ENCODE measurements around the gene GSC2. TPM values are rescaled to one million over a fixed set of nuclear protein-coding genes. Genes with fewer than 3 reads are reported as not detected.

GSC2 gene, protein sequence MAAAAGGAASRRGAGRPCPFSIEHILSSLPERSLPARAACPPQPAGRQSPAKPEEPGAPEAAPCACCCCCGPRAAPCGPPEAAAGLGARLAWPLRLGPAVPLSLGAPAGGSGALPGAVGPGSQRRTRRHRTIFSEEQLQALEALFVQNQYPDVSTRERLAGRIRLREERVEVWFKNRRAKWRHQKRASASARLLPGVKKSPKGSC
- total RNA-seq (not detected), polyA plus RNA-seq (ENCODE audit: insufficient read length in 2 of 2) (not detected)
- long read RNA-seq, donor 1, result 0 reads
- long read RNA-seq, donor 2, result 0 reads
- long read RNA-seq, donor 3, result 0 reads
- long read RNA-seq, donor 4, result 0 reads

DNA sequence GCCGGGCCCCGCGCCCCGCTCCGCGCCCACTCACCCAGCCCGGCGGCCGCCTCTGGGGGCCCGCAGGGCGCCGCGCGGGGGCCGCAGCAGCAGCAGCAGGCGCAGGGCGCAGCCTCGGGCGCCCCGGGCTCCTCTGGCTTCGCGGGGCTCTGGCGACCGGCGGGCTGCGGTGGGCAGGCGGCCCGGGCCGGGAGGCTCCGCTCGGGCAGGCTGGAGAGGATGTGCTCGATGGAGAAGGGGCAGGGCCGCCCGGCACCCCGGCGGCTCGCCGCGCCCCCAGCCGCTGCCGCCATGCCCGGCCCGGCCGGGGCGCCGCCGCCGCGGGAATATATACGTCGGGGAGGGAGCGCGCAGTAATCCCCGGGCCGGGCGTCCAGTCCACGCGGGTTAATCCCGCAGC is at the start of gene GSC2:
TSS of gene GSC2 (minus strand) at position 302 of the 400 bp plus-strand sequence. CDS start at position 293, 9 bp downstream.
- under 1% methylated on average over 59 of the region's 59 CpGs for WGBS (ENCODE audit: insufficient coverage)

DNA sequence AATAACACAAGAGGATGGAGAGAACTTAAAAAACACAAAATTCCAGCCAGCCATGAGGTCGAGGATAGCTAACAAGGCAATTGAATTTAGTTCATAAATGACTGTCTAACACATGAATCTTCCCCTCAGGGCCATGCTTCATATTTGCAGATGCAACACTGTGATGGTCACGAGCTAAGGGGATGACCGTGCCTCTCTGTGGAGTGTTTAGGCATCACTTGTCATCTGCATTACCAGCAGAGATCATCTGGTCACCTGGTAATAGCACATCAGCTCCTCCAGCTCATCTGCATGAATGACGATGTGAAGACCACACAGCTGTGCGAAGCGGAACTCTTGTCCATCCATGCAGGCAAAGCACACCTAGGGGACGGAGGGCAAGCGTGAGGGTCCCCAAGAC is 49.4 kb upstream of the GSC2 start:
- Histone ChIP-seq H3K4me1 (ENCODE audit: control insufficient read depth, insufficient read depth, low read length) (peaks cover 5% of the 10 kb centered on the region), H3K27me3 (ENCODE audit: control insufficient read depth, insufficient read depth, low read length) (no peaks in the 10 kb centered on the region), H3K36me3 (ENCODE audit: control insufficient read depth, insufficient read depth, low read length) (peaks cover 41% of the 10 kb centered on the region), H3K4me3 (ENCODE audit: low read depth, low read length) (no peak overlapping the region), H3K27ac (ENCODE audit: low read depth, low read length) (no peak overlapping the region), H3K9me3 (ENCODE audit: control insufficient read depth, insufficient read depth, low read length) (no peaks in the 10 kb centered on the region)
- no peak for DNase-seq (ENCODE audit: low read depth in 4 of 6, low spot score in 6 of 6)
- WGBS (ENCODE audit: insufficient coverage), result 96% methylated on average over 8 of the region's 8 CpGs

More for the DNA sequence above, at the start of gene GSC2:
- no peak within 1 kb of the TSS for H3K27ac ChIP-seq (ENCODE audit: low read depth, low read length)
- no peaks in the 10 kb centered on the region for H3K36me3 ChIP-seq (ENCODE audit: control insufficient read depth, insufficient read depth, low read length)
- peaks cover 59% of the 10 kb centered on the region for H3K27me3 ChIP-seq (ENCODE audit: control insufficient read depth, insufficient read depth, low read length)
- no peaks in the 10 kb centered on the region for H3K9me3 ChIP-seq (ENCODE audit: control insufficient read depth, insufficient read depth, low read length)
- no peak for DNase-seq (ENCODE audit: low read depth in 4 of 6, low spot score in 6 of 6)
- H3K4me3 ChIP-seq (ENCODE audit: low read depth, low read length), result no peak within 1 kb of the TSS
- H3K4me1 ChIP-seq (ENCODE audit: control insufficient read depth, insufficient read depth, low read length), result peaks cover 5% of the 10 kb centered on the region

DNA sequence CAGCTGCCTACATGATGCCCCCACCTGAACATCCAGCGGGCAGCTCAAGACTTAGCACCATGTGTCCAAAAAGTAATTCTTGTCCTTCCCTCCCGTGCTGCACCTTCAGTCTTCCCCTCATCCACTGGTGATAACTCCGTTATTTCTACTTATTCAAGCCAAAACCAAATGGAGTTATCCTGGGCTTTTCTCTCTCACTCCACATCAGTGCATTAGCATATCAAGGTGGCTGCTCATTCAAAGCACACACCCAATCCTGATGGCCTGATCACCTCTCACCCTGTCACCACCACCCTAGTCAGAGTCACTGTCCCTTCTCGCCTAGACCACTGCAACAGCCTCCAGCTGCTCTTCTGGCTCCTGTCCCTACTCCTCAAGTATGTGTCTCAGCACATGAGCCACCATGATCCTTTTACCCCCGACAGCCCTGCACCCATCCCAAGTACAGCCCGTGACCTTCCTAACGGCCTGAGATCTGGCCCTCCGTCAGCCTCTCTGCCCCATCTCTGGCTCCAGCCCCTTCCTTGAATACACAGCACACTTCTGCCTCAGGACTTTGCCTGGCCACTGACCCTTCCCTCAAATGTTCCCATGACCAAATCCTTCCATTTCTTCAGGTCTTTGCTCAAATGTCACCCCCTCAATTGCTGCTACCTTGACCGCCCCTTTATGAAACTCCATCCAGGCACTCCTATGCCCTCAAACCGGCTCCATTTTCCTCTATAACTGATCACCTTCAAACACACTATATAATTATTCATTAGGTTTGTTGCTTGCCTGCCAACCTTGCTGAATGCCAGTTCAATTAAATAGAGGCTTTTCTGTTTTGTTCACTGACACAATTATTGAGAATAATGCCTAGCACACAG is 48.1 kb upstream of the GSC2 start:
- no peaks in the 10 kb centered on the region for H3K27me3 ChIP-seq (ENCODE audit: control insufficient read depth, insufficient read depth, low read length)
- H3K9me3 ChIP-seq (ENCODE audit: control insufficient read depth, insufficient read depth, low read length), result no peaks in the 10 kb centered on the region
- H3K27ac ChIP-seq (ENCODE audit: low read depth, low read length), result no peak overlapping the region
- H3K4me1 ChIP-seq (ENCODE audit: control insufficient read depth, insufficient read depth, low read length), result peaks cover 5% of the 10 kb centered on the region
- 88% methylated on average over 9 of the region's 10 CpGs for WGBS (ENCODE audit: insufficient coverage)
- DNase-seq (ENCODE audit: low read depth in 4 of 6, low spot score in 6 of 6), result no peak
- no peak overlapping the region for H3K4me3 ChIP-seq (ENCODE audit: low read depth, low read length)
- peaks cover 45% of the 10 kb centered on the region for H3K36me3 ChIP-seq (ENCODE audit: control insufficient read depth, insufficient read depth, low read length)

DNA sequence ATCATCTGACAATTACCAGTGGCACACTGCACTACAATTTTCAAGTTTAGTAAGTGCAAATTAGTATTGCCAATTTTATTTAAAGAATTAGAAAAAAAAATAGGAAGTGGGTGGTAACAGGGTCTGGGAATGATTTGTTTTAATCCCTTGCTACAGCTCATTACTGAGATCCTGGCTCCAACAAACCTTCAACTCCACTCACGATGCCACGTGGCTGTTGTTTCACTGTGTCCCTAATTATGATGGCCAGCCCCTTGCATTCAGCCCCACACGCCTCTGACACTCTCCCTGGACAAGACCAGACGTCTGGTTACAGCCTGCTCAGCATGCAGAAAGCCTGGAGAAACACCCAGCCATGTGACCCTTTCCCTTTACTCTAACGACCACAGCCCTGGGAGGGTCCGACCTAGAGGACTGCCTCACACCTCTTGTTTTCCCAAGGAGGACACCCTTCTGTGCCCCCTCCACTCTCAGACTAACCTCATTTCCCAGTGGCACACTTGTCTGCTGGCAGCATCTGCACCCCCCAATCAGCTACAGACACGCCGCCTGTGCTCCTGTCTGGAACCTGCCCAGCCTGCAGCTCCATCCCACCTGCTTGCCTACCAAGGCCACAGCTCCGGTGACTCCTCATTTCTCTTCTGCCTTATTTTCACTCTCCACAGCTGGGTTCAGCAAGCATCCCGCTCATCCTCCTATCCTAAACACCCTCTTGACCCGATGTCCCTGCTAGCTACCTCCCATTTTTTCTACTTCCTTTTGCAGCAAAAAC is 46.9 kb upstream of the GSC2 start:
- H3K9me3 ChIP-seq (ENCODE audit: control insufficient read depth, insufficient read depth, low read length), result no peaks in the 10 kb centered on the region
- DNase-seq (ENCODE audit: low read depth in 4 of 6, low spot score in 6 of 6), result no peak
- H3K27ac ChIP-seq (ENCODE audit: low read depth, low read length), result no peak overlapping the region
- WGBS (ENCODE audit: insufficient coverage), result 72% methylated on average over 11 of the region's 11 CpGs
- H3K4me3 ChIP-seq (ENCODE audit: low read depth, low read length), result no peak overlapping the region
- H3K36me3 ChIP-seq (ENCODE audit: control insufficient read depth, insufficient read depth, low read length), result peaks cover 55% of the 10 kb centered on the region
- H3K4me1 ChIP-seq (ENCODE audit: control insufficient read depth, insufficient read depth, low read length), result peaks cover 5% of the 10 kb centered on the region
- no peaks in the 10 kb centered on the region for H3K27me3 ChIP-seq (ENCODE audit: control insufficient read depth, insufficient read depth, low read length)

DNA sequence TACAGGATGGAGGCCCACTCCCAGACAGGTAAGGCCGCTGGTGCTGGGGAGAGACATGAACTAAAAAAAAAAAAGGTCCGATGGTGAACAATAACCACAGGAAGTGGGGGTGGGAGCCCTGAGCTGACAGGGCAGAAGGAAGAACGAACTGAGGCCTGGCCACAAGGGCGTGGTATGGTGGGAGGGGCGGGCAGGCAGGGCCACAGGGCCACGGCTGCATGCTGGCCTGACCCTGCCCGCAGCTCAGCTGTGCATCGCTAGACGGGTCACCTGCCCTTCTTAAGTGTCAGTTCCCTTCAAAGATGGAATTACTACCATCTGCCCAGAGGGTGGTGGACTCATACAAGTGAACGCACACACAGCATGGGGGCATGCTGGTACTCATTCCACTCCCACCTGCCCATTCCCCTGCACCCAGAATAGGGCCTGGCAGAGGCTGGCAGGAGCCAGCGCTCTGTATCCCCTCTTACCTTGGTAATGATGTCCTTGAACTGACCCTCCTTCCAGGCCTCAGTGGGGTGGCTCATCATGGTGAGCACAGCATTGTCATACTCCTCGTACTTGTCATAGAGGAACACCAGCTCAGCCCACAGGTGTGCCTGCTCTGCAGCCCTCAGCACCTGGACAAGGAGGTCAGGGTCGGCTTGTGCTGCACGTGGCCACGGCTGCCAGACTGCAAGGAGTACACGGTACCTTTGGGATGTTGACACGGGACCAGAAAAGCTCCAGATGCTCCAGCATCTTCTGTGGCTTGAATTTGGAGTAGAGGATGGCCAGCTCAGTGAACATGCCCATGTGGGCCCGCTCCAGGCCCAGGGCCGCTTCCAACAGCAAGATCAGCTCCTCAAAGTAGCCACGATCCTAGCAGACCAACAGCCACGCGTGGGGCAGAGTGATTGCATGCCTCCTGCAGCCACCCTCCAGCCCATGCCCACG is 46.0 kb upstream of the GSC2 start:
- Histone ChIP-seq H3K36me3 (ENCODE audit: control insufficient read depth, insufficient read depth, low read length) (peaks cover 49% of the 10 kb centered on the region), H3K27me3 (ENCODE audit: control insufficient read depth, insufficient read depth, low read length) (no peaks in the 10 kb centered on the region), H3K27ac (ENCODE audit: low read depth, low read length) (no peak overlapping the region), H3K4me3 (ENCODE audit: low read depth, low read length) (no peak overlapping the region), H3K4me1 (ENCODE audit: control insufficient read depth, insufficient read depth, low read length) (peaks cover 5% of the 10 kb centered on the region), H3K9me3 (ENCODE audit: control insufficient read depth, insufficient read depth, low read length) (no peaks in the 10 kb centered on the region)
- no peak for DNase-seq (ENCODE audit: low read depth in 4 of 6, low spot score in 6 of 6)
- 92% methylated on average over 22 of the region's 23 CpGs for WGBS (ENCODE audit: insufficient coverage)

DNA sequence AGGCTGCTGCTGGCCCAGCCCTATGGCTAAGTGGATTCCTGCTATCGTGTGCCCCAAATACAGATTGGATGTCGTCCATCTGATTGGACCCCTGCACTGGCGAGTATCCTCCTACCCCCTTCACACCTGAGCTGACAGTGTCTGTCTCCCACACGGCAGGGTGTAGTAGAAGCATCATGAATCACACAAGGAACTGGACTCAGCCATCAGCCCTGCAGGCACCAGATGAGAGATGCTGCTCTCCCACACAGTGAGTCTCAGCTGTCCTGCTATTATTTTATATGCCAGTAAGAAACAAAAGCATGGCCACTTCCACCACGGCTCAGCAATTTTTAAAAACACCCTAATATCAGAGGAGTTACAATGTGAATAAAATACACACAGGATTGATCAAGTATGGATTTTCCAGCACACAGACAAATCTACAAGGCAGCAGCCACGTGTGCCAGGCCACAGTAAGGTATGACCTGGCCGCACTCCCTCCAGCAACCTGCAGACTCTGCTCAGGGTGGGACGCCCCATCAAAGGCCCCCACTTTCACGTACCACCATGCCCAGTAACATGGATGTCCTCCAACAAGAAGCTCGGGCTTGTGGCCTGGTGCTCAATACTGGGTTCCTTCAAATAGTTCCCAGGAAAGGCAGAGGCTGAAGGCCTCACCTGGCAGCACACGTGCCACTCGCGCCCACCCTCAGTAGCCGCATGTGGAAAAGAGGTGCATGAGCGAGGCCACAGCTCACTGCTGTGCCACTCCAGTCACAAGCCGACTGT is 44.9 kb upstream of the GSC2 start:
- Histone ChIP-seq H3K4me3 (ENCODE audit: low read depth, low read length) (no peak overlapping the region), H3K4me1 (ENCODE audit: control insufficient read depth, insufficient read depth, low read length) (peaks cover 5% of the 10 kb centered on the region), H3K27me3 (ENCODE audit: control insufficient read depth, insufficient read depth, low read length) (no peaks in the 10 kb centered on the region), H3K27ac (ENCODE audit: low read depth, low read length) (no peak overlapping the region), H3K9me3 (ENCODE audit: control insufficient read depth, insufficient read depth, low read length) (no peaks in the 10 kb centered on the region), H3K36me3 (ENCODE audit: control insufficient read depth, insufficient read depth, low read length) (peaks cover 49% of the 10 kb centered on the region)
- DNase-seq (ENCODE audit: low read depth in 4 of 6, low spot score in 6 of 6), result no peak
- 99% methylated on average over 11 of the region's 16 CpGs for WGBS (ENCODE audit: insufficient coverage)

DNA sequence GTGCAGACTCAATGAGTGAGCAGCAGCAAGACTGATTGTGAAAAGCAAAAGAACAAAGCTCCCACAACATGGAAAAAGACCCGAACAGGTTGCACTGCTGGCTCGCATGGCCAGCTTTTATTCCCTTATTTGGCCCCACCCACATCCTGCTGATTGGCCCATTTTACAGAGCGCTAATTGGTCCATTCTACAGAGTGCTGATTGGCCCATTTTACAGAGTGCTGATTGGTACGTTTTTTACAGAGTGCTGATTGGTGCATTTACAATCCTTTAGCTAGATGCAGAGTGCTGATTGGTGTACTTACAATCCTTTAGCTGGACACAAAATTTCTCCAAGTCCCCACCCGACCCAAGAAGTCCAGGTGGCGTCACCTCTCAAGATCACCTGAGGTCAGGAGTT is 43.8 kb upstream of the GSC2 start:
- Histone ChIP-seq H3K27ac (ENCODE audit: low read depth, low read length) (no peak overlapping the region), H3K4me1 (ENCODE audit: control insufficient read depth, insufficient read depth, low read length) (peaks cover under 1% of the 10 kb centered on the region), H3K4me3 (ENCODE audit: low read depth, low read length) (no peak overlapping the region), H3K9me3 (ENCODE audit: control insufficient read depth, insufficient read depth, low read length) (no peaks in the 10 kb centered on the region), H3K27me3 (ENCODE audit: control insufficient read depth, insufficient read depth, low read length) (no peaks in the 10 kb centered on the region), H3K36me3 (ENCODE audit: control insufficient read depth, insufficient read depth, low read length) (peaks cover 50% of the 10 kb centered on the region)
- 98% methylated on average over 6 of the region's 6 CpGs for WGBS (ENCODE audit: insufficient coverage)
- no peak for DNase-seq (ENCODE audit: low read depth in 4 of 6, low spot score in 6 of 6)

DNA sequence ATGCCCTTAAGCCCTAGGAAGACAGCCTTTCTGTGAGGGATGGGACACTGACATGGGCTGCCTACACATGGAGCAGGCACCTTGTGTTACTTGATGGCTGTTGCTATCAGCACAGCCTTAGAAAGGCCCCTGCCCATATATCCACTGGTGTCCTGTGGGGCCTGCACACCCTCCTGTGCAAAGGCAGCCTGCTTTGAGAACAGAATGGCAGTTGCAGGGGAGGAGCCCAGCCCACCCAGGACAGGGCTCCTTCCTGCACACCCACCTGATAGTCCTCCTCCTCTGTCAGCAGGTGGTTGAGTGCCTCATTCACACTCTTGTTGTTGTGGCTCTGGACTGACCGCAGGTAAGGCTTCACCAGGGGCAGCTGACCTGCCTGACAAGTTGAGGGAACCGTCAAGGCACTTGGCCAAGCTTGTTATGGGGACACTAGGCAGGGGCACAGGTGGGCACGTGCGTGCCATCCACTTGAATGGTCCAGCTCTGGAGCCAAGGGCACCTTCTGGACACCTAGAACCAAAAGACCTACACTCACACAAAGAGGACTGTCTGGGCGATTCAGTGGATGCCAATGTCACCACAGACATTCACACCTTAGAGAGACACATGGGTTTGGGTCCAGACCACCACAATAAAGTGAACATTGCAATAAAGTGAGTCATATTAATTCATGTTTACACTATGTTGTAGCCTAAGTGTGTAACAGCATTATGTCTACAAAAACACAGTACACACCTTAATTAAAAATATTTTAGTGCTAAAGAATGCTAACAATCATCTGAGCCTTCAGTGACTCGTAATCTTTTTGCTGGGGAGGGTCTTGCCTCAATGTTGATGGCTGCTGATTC is 37.8 kb upstream of the GSC2 start:
- Histone ChIP-seq H3K9me3 (ENCODE audit: control insufficient read depth, insufficient read depth, low read length) (no peaks in the 10 kb centered on the region), H3K4me1 (ENCODE audit: control insufficient read depth, insufficient read depth, low read length) (no peaks in the 10 kb centered on the region), H3K36me3 (ENCODE audit: control insufficient read depth, insufficient read depth, low read length) (peaks cover 42% of the 10 kb centered on the region), H3K4me3 (ENCODE audit: low read depth, low read length) (no peak overlapping the region), H3K27ac (ENCODE audit: low read depth, low read length) (no peak overlapping the region), H3K27me3 (ENCODE audit: control insufficient read depth, insufficient read depth, low read length) (no peaks in the 10 kb centered on the region)
- 97% methylated on average over 2 of the region's 6 CpGs for WGBS (ENCODE audit: insufficient coverage)
- no peak for DNase-seq (ENCODE audit: low read depth in 4 of 6, low spot score in 6 of 6)

Data from spinal cord (tissue), 10 donors.